Purkinje cell (primary cell): ENCODE results near the gene RNASE13. TPM values are rescaled to one million over a fixed set of nuclear protein-coding genes. Genes with fewer than 3 reads are reported as not detected.

ENCODE experiments used
- polyA plus RNA-seq: library from polyadenylated mRNA; unstranded; fragments of >200 nt; fragmentation: Nextera tagmentation; gene quantifications from 2 replicates; pipeline ENCODE4 v1.2.1, GENCODE V29; 2014

The RNASE13 gene, protein sequence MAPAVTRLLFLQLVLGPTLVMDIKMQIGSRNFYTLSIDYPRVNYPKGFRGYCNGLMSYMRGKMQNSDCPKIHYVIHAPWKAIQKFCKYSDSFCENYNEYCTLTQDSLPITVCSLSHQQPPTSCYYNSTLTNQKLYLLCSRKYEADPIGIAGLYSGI
- polyA plus RNA-seq: not detected in 2 replicates

DNA sequence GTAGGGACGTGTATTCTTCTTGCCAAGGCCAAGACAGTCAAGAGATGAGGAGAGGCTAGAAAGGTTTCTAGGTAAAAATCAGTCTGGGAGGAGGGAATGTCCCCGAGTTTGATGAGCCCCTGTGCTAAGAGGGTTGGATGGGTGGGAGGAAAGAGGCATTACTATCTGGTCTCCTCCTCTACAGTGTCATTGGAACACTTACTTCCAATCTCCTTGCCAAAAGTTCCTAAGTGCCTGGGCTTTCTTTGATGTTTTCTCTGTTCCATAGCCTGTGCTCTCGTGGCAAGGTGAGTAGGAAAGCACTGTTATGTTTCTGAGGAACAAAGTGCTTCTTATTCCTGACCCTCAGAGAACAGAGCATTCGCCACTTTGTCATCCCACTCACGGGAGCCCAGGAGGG is at the start of gene RNASE13:
RNASE13 (minus strand) TSS at position 101 of the 400 bp plus-strand sequence. CDS start 519 bp downstream, outside the sequence.

GRCh38 chr14:21070083-21070609 is 35.5 kb upstream of the RNASE13 start, which contains the start of gene ARHGEF40:
ARHGEF40 (plus strand) TSS chr14:21070304; CDS start chr14:21070397, 93 bp downstream.

GRCh38 chr14:21057803-21058675 is 23.4 kb upstream of the RNASE13 start, which contains the start of gene RNASE8:
RNASE8 (plus strand) TSS chr14:21057822; CDS start chr14:21057893, 71 bp downstream.

GRCh38 chr14:21041676-21042433 is 7.2 kb upstream of the RNASE13 start, which contains the start of gene RNASE7:
RNASE7 (plus strand) TSS chr14:21042362; CDS start chr14:21042993, 631 bp downstream.

GRCh38 chr14:21029917-21030316 is 4.7 kb downstream of the RNASE13 start, which contains the start of gene TPPP2:
TPPP2 (plus strand) TSS chr14:21030217; CDS start chr14:21030582, 365 bp downstream.

GRCh38 chr14:21024585-21025370 is 9.8 kb downstream of the RNASE13 start, which contains the start of gene NDRG2:
NDRG2 (minus strand) TSS chr14:21025061; CDS start chr14:21023315, 1,746 bp downstream.

DNA sequence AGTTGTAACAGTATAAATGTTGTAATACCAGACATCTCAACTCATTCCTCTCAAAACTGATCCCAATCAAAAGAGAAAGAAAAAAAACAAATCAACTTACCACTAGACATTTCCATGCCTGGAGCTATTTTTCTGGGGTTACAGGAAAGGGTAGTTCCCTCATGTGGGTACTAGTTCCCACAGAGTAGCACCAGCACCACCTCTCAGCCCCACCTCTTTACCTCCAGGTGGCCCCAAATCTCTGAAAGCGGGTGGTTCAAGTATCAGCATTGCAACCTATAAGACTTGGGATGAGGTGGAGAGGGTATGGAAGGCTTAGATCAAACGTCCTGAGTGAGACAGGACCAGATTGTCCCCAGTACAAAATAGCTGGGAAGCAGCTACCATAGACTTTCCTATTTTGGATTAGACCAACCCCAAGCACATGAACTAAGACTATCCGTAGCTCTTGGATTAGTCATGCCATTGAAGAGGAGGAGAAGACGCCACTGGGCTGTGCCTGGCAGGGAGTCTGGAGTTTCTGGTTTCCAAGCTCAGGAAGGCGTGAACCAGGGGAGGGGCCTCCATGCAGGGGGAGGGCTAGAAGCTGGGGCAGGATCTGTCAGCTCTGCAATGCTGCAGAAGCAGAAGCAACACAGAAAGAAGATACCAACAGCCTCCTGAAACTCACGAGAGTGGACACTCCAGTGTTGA is 35.8 kb downstream of the RNASE13 start, which contains the start of gene SLC39A2:
SLC39A2 (plus strand) TSS at position 620 of the 693 bp plus-strand sequence. CDS start 154 bp downstream, outside the sequence.

DNA sequence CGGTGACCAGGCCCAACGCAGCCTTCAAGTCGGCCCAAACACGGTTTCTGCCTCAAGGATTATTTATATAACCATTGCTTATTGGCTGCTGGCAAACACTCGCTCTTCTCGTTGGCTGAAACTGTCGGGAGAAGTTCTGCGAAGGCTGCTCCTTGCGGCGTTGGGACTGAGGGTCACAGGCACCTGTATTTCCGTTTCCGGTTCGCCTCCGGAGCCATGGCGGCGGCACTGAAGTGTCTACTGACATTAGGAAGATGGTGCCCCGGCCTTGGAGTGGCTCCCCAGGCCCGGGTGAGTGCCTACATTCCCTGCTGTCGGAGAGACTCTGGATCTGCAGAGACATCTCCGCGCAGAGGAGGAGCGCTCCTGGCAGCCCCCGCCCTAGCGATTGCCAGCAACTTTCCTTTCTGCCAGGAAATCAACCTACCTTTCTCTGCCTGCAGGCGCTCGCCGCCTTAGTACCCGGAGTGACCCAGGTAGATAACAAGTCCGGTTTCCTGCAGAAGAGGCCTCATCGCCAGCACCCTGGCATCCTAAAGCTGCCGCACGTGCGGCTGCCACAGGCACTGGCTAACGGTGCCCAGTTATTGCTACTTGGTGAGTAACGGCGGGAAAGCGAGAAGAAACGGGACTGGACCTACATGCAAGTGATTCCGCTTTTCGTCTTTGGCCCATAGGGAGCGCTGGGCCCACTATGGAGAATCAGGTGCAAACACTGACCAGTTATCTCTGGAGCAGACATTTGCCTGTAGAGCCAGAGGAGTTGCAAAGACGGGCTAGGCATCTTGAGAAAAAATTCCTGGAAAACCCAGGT is 44.6 kb downstream of the RNASE13 start, which contains the start of gene METTL17:
METTL17 (plus strand) TSS at position 194 of the 814 bp plus-strand sequence; CDS start at position 217, 23 bp downstream.

Other genes with a start within 250 kb of the RNASE13 start
- 10.1 and 37.8 TPM in 2 replicates for gene RNASE1, start 232.0 kb downstream of the RNASE13 start, polyA plus RNA-seq
- 2.3 TPM in 1 of 2 replicates, not detected in the other for gene RNASE3, start 143.4 kb downstream of the RNASE13 start, polyA plus RNA-seq
- not detected in 2 replicates for gene RNASE2, start 79.3 kb downstream of the RNASE13 start, polyA plus RNA-seq
- 31.3 and 34.6 TPM in 2 replicates for gene METTL17, start 44.8 kb downstream of the RNASE13 start, polyA plus RNA-seq
- gene SLC39A2, start 35.5 kb downstream of the RNASE13 start, polyA plus RNA-seq: not detected in 2 replicates
- gene NDRG2, start 9.7 kb downstream of the RNASE13 start, polyA plus RNA-seq: 35.9 and 44.4 TPM in 2 replicates
- gene TPPP2, start 4.6 kb downstream of the RNASE13 start, polyA plus RNA-seq: not detected in 2 replicates
- not detected in 2 replicates for gene RNASE7, start 7.6 kb upstream of the RNASE13 start, polyA plus RNA-seq
- not detected in 2 replicates for gene RNASE8, start 23.0 kb upstream of the RNASE13 start, polyA plus RNA-seq
- gene ARHGEF40, start 35.5 kb upstream of the RNASE13 start, polyA plus RNA-seq: 4.0 and 6.3 TPM in 2 replicates
- gene ZNF219, start 63.8 kb upstream of the RNASE13 start, polyA plus RNA-seq: 3.0 and 4.5 TPM in 2 replicates
- gene TMEM253, start 66.3 kb upstream of the RNASE13 start, polyA plus RNA-seq: 4.4 and 6.9 TPM in 2 replicates
- not detected in 2 replicates for gene OR5AU1, start 121.3 kb upstream of the RNASE13 start, polyA plus RNA-seq
- gene HNRNPC, start 234.6 kb upstream of the RNASE13 start, polyA plus RNA-seq: 281 and 301 TPM in 2 replicates
- 0.74 and 6.9 TPM in 2 replicates for gene RPGRIP1, start 245.3 kb upstream of the RNASE13 start, polyA plus RNA-seq